HG03442 (cell line): ENCODE data around the gene MTERF4.

ENCODE experiments used
- ATAC-seq: cut with Tn5 transposase; IDR thresholded peaks from one replicate; pipeline ENCODE4 v1.9.1; 2021; ENCODE audit warnings: mild to moderate bottlenecking, moderate library complexity; ENCODE audit not compliant: unreplicated experiment

Gene MTERF4

DNA sequence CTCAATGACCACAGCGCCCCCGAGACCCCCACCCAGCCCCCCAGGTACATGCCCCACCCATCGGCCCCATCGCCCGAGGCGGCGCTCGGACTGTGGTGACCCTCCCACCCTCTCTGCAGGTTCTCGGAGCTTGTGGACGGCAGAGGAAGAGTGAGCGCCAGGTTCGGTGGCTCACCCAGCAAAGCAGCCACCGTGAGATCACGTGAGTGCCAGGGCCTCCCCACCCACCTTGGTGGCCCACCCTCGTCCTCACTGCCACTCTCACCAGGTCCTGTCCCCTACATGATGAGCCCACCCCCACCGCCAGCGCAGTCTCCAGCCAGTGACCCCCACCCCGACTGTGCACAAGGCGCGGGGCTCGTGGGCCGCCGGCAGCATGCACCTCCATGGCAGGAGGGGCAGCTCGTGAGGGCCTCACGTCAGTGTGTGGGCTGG lies 30.4 kb downstream of the MTERF4 start:
- no peak for ATAC-seq

DNA sequence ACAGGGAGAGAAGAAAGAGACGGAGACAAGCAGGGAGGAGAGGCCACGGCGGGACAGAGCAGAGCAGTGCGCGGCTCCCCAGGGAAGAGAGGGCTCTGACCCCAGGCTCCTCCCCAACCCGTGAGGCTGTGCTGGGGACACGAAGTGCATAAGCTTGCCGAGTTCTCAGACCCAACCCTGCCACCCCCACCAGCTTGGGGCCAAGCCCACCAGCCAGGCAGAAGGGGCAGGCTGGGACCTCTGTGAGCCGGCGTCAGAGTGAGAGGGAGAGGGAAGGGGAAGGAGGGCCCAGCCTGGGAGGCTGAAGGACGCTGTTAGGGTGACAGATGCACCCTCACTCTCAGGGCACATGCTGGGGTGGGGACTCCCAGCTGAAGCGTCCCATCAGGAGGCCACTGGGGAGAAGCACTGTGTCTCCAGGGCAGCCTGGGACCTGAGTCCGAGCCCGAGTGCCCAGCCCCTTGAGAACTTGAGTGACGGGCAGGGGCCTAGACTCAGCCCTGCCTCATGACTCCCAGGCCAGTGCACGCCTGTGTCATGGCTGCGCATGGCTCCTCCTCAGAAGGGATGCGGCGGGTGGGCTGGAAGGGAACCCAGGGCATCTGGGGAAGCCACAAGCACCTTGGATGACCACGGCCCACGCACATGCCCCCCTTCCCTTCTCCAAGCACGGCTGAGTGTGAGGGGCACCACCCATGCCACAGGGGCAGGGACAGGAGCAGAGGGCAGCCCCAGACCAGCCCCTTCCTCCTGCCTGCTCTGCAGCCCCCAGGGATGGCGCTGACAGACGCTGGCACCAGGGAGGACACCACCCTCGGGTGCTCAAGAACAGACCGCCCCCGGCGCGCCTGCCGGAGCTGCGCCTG lies 31.0 kb downstream of the MTERF4 start:
- ATAC-seq, result no peak

DNA sequence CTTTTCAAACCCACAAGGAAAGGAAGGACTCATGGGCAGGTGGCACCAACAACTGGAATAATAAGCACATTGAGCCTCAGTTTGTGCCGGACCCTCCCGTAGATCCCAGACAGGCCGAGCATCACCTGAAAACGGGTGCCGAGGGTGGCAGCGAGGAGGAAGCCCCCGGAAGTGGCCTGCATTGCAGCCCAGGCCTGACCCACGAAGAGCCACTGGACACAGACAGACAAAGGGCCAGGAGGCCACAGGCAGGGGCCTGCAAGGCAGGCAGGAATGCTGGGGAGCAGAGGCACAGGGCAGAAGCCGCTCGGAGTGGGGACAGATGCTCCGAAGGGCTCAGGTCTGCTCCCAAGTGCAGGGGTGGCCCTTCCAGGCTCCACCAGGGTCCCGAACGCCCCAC lies 31.7 kb downstream of the MTERF4 start:
- ATAC-seq, result no peak

DNA sequence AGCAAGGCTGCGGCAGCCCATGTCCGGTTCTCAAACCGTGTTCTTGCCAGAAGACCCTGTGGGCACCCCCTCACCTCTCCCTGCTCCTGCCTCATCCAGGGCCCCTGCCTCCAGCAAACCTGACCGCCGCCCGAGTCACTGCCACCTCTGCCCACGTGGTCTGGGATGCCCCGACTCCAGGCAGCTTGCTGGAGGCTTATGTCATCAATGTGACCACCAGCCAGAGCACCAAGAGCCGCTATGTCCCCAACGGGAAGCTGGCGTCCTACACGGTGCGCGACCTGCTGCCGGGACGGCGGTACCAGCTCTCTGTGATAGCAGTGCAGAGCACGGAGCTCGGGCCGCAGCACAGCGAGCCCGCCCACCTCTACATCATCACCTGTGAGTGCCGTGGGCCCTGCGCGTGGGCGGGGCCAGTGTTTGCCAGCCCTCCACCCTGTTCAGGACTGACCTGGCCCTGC lies 32.2 kb downstream of the MTERF4 start:
- ATAC-seq, result no peak

DNA sequence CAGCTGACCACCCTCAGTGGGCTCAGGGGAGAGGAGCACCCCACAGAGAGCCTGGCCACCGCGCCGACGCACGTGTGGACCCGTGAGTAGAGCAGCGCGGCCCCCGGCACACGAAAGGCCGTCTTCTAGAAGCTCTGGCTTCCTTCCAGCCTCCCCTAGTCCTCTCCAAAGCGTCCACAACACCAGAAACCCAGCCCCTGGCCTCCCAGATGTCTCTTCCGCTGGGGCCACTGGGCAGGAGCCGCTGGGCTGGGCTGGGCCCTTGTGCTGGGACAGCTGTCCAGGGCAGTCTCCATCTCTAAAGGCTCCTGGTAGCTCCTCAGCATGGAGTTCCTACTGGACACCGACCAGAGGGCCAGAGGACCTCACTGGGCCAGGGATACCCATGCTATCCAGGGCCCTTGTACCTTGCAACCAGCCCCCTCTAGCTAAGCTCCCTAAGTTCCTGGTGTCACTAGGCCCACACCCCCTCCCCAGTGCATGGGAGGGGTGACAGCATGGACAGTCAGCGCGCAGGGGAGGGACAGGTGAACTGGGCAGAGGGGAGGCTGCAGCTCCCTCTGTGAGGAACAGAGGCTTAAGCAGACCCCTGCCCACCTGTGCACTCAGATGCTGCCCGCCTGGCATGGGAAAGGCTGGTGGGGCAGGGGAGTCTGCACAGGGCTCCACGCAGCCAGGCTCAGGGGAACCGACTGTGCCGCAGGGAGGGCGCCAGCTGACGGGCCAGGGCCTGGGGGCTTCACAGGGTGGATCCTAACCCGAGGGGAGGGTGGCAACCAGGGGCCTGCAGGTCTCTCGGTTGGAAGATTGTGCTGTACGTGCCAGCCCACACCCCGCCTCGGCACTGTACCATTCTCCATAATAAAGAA lies 32.9 kb downstream of the MTERF4 start:
- no peak for ATAC-seq

DNA sequence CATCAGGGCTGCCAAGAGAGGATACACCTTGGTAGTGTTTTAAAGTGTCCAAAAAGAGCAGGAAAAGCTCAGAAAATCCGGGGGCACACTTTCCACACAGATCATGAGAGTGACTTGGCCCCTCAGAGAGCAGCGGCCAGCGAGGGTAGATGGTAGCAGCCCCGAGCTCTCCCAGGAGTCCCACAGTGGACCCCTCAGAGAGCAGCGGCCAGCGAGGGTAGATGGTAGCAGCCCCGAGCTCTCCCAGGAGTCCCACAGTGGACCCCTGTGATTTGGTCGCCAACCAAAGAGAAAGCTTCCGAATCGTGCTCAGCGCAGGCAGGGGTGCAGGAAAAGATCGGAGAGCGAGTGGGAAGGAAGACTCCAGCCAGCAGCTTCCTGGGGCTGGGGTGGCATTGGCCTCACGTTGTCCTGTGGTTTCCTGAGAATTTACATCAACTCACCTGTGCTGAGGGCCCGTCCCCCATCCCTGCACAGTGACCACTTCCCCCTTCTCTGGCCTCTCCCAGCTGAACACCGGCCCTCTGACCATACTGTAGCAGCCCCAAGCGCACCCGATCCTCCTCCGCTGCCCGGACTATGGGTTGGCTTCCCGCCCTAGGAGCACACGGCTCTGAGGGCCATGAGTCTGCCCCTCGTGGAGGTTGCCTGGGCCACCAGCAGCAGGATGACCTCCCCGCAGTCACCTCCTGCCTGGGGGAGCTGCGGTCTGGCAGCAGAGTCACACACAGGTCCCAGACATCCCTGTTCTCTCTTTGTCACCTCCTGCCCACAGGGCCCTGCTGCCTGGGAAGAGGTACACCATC lies 33.7 kb downstream of the MTERF4 start:
- ATAC-seq, result no peak

DNA sequence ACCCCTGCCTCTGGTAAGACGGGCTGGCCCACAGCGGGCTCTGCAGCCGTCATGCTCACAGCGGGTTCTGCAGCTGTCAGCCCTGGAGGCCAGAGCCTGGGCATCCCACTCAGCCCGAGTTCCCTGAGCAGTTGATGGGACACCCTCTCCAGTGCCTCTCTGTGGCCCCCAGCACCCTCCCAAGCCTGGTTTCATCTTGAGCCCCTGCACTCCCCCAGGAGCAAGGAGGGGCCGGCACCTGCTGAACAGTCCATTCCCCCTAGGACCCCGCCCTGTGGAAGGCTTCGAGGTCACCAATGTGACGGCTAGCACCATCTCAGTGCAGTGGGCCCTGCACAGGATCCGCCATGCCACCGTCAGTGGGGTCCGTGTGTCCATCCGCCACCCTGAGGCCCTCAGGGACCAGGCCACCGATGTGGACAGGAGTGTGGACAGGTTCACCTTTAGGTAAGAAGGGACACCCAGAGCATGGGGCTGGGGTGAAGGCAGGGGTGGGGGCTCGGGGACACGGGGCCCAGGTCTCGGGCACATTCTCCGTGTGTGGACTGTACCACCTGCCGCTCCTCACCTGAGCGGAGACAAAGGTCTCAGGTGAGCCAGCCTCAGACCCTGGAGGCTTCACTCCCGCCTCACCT lies 34.5 kb downstream of the MTERF4 start:
- no peak for ATAC-seq

DNA sequence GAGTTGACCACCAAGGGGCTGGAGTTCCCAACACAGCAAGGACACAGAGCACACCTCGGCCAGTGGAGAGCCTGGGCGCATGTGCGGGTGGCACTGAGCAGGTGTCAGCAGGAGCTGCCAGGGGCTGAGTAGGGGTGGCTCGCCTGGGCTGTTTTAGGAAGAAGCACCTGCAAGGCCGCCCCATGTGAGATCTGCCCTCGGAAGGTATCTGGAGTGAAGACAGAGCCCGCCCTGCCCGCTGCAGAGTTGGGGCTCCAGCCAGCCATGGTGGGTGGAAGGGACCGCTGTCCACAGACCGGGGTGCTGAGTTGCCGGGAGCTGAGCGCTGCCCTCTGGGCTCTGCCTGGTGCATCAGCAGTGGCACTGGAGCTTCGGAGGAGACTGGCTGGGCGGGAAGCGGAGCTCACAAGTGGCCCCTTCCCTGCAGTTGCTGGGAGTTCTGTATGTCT lies 35.2 kb downstream of the MTERF4 start:
- no peak for ATAC-seq

DNA sequence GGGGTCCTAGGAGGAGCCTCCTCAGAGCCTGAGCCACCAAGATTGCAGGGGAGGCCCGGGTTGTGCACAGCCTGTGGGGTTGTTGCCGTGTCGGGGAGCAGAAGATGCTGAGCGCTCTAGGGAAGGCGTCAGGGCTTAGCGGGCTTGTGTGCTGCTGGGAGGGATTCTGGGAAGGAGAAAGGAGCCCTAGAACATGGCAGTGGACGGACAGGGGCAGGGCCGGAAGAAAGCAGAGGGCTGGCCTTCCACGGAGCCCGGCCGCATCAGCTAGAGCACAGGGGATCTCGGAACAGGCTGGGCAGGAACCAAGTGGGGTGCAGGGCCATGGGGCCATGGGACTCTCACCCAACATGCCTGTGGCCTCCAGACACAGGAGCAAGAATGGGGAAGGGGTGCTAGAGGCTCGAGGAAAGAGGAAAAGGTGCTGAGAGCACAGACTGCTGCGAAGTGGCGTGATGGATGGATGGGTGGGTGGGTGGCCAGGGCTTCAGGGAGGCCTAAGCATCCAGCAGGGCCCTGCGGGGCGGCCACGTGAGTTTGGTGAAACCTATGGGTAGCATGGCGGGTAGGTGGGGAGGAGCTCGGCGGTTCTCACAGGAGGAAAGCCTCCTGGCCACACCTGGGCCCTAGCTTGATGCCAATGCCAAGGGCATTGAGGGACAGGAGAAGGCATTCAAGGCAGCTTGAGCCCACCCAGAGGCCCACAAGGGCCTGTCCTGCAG lies 35.8 kb downstream of the MTERF4 start:
- no peak for ATAC-seq

DNA sequence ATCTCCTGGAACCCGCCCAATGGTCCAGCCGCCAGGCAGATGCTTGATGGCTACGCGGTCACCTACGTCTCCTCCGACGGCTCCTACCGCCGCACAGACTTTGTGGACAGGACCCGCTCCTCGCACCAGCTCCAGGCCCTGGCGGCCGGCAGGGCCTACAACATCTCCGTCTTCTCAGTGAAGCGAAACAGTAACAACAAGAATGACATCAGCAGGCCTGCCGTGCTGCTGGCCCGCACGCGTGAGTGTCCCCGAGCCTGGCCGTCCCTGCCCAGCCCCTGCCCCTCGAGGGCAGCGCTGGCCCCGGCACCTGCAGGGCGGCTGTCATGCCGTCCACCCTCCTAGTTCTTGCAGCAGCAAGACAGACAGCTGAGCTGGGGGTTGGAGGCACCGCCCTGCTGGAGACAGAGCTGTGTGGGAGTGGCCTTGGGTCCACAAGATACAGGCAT lies 36.7 kb downstream of the MTERF4 start:
- no peak for ATAC-seq

DNA sequence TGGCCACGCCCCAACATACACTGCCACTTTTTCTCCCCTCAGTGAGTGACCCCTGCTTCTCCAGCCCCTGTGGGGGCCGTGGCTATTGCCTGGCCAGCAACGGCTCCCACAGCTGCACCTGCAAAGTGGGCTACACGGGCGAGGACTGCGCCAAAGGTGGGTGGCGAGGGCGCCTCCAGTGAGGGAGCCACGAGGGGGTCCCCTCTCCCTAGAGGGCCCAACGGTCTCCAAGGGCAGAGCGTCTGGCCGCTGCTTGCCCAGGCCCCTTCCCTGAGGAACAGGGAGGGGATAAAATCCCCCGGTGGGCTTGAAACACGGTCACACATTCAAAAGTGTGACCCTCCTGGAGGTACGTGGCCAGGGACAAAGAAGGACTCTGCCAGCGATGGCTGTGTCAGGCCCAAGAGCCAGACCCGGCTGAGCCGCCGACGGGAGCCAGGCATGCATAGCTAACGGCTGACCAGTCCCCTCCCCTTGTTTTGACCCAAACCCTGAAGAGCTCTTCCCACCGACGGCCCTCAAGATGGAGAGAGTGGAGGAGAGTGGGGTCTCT lies 37.2 kb downstream of the MTERF4 start:
- no peak for ATAC-seq

DNA sequence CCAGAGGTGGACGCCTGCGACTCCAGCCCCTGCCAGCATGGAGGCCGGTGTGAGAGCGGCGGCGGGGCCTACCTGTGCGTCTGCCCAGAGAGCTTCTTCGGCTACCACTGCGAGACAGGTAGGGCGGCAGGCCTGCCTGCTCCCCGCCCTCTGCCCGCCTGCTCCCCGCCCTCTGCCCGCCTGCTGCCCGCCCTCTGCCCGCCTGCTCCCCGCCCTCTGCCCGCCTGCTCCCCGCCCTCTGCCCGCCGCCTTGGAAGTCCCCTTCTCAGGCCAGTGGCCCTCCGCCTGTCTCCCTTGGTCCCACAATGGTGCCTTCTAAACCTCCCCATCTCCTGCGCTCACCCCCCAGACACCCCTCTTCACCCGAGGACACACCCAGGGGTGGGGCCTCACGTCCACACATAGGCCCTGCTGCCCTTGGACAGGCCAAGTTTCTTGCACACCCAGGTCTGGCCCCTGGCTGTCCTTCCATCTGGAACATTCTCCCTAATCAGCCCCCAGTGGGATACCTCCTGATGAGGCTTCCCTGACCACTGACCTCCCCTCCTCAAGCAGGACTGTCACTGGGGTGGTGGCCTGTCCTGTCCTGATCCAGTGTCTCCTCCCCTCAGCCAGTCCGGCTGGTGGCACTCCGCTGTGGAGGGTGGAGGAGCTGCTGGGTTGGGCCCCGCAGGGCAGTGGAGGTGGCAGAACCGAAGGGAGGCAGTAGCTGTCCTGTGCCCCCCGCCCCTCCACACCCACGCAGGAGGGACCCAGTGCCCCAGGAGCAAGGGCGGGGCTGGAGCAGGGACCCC lies 37.9 kb downstream of the MTERF4 start:
- no peak for ATAC-seq

DNA sequence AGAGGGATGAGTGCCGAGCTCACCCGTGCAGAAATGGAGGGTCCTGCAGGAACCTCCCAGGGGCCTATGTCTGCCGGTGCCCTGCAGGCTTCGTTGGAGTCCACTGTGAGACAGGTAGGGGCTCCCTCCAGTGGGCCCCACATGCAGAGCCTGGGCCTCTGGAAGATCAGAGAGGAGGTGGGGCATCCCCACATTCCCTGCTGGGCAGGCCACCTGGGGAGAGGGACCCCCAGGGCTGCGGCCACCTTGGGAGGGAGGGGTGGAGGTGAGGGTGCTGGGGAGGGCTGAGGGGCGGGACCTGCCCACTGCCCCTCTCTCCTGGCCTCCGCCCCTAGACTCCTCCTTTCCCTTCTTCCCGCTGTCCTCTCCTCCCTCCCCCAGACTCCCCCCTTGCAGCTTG lies 38.5 kb downstream of the MTERF4 start:
- no peak for ATAC-seq

DNA sequence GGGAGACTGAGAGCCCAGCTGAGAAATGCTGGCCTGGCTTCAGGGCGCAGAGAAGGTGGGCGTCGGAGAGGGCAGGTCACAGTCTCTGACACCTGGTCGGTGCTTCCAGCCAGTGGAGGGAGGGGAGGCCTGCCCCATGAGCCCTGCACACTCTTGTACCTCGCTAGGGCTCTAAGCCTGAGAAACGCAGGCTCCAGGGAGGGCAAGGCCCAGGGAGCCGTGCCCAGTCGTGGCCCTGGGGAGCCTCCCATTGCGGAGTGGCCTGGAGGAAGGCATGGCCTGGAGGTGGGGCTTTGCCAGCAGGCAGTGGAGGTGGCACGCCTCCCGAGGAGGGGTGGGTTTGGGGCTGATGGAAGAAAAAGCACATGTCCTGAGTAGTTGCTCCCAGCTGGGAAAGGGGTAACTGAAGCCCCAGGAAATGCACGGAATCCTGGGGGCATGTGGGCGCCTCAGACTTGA lies 39.0 kb downstream of the MTERF4 start:
- no peak for ATAC-seq

DNA sequence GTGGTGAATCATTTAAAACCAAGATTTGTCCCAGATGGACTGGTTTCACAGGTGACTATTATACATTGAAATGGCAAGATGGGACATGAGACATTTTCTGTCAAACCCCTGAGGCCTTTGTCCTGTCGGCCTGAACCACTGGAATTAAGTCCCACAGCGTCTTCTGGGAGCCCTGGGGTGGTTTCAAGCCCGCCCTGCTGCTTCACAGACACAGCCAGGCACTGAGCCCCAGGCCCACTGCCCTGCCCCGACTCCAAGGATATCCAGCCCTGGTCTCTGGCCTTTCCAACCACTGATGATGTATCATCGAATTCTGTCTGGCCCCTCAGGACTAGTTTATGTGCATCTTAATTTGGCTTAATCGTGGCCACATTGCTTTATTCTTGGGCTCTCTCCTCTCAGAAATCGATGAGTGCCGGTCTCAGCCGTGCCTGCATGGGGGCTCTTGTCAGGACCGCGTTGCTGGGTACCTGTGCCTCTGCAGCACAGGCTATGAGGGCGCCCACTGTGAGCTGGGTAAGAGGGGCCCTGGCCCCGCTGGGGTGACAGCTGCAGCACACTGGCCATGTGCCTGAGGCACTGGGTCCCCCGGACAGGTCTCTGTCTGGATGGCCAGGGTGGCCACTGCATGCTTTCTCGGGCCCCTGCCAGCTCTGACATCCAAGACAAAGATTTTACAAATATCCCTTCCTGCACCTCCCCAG lies 39.5 kb downstream of the MTERF4 start:
- ATAC-seq, result no peak

DNA sequence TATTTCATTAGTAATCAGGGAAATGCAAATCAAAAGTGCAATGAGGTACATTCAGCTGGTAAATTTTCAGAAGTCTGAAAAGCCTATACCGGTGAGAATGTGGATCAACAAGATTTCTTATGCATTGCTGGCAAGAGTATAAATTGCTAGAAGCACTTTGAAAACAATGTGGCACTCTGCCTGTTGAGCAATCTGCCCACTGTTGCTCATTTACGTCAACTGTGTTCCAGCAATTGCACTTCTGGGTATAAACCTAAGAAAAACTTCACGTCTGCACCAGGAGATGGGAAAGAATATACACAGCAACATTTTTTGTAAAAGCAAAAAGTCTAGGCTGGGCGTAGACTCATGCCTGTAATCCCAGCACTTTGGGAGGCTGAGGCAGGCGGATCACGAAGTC lies 40.8 kb downstream of the MTERF4 start:
- ATAC-seq, result no peak

DNA sequence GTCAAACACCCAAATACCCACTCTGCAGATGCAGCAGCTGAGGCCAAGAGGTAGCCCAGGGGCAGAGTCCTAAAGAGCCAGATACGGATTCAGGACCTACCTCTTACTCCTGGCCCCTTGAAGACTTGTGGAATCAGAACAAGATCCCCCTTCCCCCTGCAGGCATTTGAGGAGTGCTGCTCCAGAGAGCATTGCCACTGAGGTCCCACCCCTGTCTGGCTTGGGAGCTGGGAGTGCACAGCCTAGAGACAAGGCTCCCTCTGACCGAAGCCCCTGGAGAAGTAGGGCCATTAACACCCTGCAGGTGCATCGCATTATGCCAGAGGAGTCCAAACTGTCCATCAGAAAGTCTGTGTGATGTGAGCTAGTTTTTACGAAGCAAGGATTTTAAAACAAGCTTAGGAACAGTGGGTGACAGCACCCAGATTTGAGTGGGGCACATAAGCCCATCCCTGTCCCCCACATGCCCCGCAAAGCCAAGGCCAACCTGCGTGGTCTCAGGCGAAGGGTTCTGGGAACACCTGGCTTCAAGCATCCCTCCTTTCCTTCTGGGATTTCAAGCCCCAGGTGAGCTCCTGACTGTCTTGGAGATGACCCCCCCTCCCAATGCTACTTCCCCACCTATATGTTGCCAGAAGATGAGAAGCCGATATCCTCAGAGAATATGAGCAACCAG lies 48.4 kb downstream of the MTERF4 start:
- ATAC-seq, result no peak
